Right atrium auricular region (tissue), 2 donors: ENCODE data around the gene SMAD5. TPM values are rescaled to one million over a fixed set of nuclear protein-coding genes. Genes with fewer than 3 reads are reported as not detected.
A peak's percentile ranks its signal among the peaks of the same experiment; 100 is the strongest.

Source experiments
- DNase-seq: peaks from one replicate; pipeline ENCODE4 v3.0.0-alpha.2; 2019; ENCODE audit warnings: low spot score
- H3K27ac ChIP-seq, 2 donors: fragments of 200-600 bp; sonication (generic); 1 replicate in 1 of 2; 2 replicates in 1 of 2; pipeline ENCODE4 v1.5.1; 2016 to 2019
- H3K27me3 ChIP-seq, 2 donors: fragments of 200-600 bp; sonication (generic); one replicate each; pipeline versions ENCODE4 v1.5.1 to v1.6.0; 2017 to 2019
- H3K36me3 ChIP-seq: fragments of 200-600 bp; sonication (generic); one replicate; pipeline ENCODE4 v1.5.1; 2016
- H3K4me1 ChIP-seq, 2 donors: fragments of 200-600 bp; sonication (generic); one replicate each; pipeline versions ENCODE4 v1.5.1 to v1.6.0; 2017 to 2019
- H3K4me3 ChIP-seq, 2 donors: fragments of 200-600 bp; sonication (generic); 1 replicate in 1 of 2; 2 replicates in 1 of 2; pipeline ENCODE4 v1.5.1; 2017 to 2019; ENCODE audit warnings: mild to moderate bottlenecking in 1 of 2, moderate library complexity in 1 of 2
- H3K9me3 ChIP-seq, 2 donors: fragments of 200-600 bp; sonication (generic); one replicate each; pipeline ENCODE4 v1.5.1; 2019
- total RNA-seq, 2 donors: library from RNA; depleted of rRNA; stranded (reverse); fragments of >200 nt; gene quantifications; one replicate each; pipeline ENCODE4 v1.1.0, GENCODE V29; 2016
- TF ChIP-seq, protein P1 (sequence below), 2 donors: fragments of 200-600 bp; sonication (generic); IDR thresholded peaks; one replicate each; pipeline ENCODE4 v1.5.1; 2019; ENCODE audit warnings: antibody characterized with exemption in 2 of 2

The SMAD5 gene
- total RNA-seq, 2 donors from 2014 or later, result 25.0 to 26.7 TPM

- TF ChIP-seq, protein P1, sequence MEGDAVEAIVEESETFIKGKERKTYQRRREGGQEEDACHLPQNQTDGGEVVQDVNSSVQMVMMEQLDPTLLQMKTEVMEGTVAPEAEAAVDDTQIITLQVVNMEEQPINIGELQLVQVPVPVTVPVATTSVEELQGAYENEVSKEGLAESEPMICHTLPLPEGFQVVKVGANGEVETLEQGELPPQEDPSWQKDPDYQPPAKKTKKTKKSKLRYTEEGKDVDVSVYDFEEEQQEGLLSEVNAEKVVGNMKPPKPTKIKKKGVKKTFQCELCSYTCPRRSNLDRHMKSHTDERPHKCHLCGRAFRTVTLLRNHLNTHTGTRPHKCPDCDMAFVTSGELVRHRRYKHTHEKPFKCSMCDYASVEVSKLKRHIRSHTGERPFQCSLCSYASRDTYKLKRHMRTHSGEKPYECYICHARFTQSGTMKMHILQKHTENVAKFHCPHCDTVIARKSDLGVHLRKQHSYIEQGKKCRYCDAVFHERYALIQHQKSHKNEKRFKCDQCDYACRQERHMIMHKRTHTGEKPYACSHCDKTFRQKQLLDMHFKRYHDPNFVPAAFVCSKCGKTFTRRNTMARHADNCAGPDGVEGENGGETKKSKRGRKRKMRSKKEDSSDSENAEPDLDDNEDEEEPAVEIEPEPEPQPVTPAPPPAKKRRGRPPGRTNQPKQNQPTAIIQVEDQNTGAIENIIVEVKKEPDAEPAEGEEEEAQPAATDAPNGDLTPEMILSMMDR (IDR thresholded peaks at IDR 0.05), result no peak
- DNase-seq, result peak; percentile 7
- Histone ChIP-seq H3K4me1 (no peaks in the 10 kb centered on the region), H3K27ac (no peak overlapping the region), H3K27me3 (no peaks in the 10 kb centered on the region), H3K9me3 (peaks cover 0 to under 1% of the 10 kb centered on the region in 2 donors), H3K4me3 (no peak overlapping the region), H3K36me3 (no peaks in the 10 kb centered on the region)
Measured at GRCh38 chr5:136200130-136200529, 67.5 kb downstream of the SMAD5 start.

- H3K27me3 ChIP-seq, result no peaks in the 10 kb centered on the region
- H3K36me3 ChIP-seq, result no peaks in the 10 kb centered on the region
- H3K27ac ChIP-seq, result no peak overlapping the region
- peak; percentile 40 for DNase-seq
- no peak overlapping the region for H3K4me3 ChIP-seq
- H3K4me1 ChIP-seq, result no peaks in the 10 kb centered on the region
- TF ChIP-seq, protein P1 (IDR thresholded peaks at IDR 0.05), result no peak
- H3K9me3 ChIP-seq, result peaks cover 0 to 7% of the 10 kb centered on the region in 2 donors
Measured at GRCh38 chr5:136200761-136201160, 68.1 kb downstream of the SMAD5 start.

- Histone ChIP-seq H3K27ac (no peak overlapping the region), H3K36me3 (no peaks in the 10 kb centered on the region), H3K4me3 (no peak overlapping the region), H3K27me3 (no peaks in the 10 kb centered on the region), H3K4me1 (no peaks in the 10 kb centered on the region), H3K9me3 (peaks cover 0 to 11% of the 10 kb centered on the region in 2 donors)
- peak; percentile 43 for DNase-seq
- TF ChIP-seq, protein P1 (IDR thresholded peaks at IDR 0.05), result no peak
Measured at GRCh38 chr5:136201870-136202269, 69.2 kb downstream of the SMAD5 start.

DNA sequence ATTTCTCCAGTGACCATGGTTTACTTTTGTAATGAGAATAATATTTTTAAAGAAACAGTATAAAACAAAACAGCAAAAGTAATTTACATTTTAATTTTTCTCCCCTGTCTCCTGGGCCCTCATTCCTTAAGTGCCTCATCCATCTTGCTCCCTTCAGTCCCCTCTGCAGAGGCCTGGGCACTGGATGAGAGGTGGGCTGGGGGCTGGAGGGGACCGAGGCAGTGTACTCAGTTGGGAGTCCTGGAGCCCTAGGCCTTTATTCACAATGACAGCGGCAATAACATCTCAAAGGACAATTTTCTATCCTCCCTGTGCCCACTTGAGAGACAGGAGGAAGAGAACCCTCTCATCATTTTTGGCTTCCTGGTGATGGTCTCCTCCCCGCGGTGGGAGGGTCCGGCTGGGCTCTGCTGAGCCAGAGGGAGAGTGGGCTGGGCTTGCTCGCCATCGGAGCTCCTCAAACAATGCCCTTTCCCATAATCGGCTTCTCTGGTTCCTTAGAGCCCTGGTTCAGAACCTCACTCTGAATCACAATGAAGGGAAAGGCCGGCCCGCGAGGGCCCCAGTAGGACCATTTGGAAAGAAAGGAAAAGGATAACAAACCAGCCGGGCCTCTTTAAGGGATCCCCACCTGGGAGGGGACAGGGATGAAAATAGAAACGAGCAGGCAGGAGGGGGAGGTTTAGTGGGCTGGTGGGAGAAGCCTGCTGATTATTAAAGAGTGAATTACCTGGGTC is 70.0 kb downstream of the SMAD5 start:
- DNase-seq, result peak; percentile 16
- Histone ChIP-seq H3K27me3 (no peaks in the 10 kb centered on the region), H3K4me3 (no peak overlapping the region), H3K27ac (no peak overlapping the region), H3K4me1 (no peaks in the 10 kb centered on the region), H3K9me3 (peaks cover 0 to 11% of the 10 kb centered on the region in 2 donors), H3K36me3 (no peaks in the 10 kb centered on the region)
- TF ChIP-seq, protein P1 (IDR thresholded peaks at IDR 0.05), result no peak

DNA sequence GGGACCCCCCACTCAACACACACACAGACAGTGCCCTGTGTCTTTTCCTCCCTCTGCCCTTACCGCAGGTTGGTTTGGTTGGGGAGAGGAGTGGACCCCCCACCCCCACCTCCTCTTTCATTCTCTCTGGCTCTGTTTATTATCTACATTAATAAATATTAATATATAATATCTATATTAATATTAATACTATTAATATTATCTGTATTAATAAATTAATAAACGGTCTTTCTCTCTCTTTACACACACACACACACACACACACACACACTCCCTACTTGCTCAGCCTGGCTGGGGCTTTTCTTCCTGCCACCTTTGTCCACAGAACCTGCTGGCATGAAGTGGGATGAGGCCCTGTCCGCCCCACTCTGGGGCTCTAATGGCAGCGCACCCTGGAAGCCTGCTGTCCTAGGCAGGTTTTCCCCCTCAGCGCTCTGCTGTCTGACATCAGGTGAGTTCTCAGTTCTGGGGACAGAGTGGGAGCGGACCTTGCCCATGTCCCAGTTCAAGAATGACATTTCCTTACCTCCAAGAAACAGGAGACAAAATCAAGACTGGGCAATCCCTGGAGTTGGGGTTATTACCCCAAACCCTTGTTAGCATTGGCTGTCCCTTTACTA is 70.8 kb downstream of the SMAD5 start:
- no peaks in the 10 kb centered on the region for H3K4me1 ChIP-seq
- no peak for DNase-seq
- peaks cover 0 to 11% of the 10 kb centered on the region in 2 donors for H3K9me3 ChIP-seq
- no peaks in the 10 kb centered on the region for H3K36me3 ChIP-seq
- TF ChIP-seq, protein P1 (IDR thresholded peaks at IDR 0.05), result no peak
- no peak overlapping the region for H3K27ac ChIP-seq
- H3K27me3 ChIP-seq, result no peaks in the 10 kb centered on the region
- no peak overlapping the region for H3K4me3 ChIP-seq
